NOMO-1 (cell line): ENCODE results near the gene SERPINA3.
"Not testable (repeated sequence)": the region's sequence is repeated elsewhere in the genome, so short reads cannot be mapped to it uniquely, and the experiment has no call there.

Experiments
- DNase-seq, 2 experiments: peaks; one replicate each; lab custom pipeline; 2025; ENCODE audit not compliant: unreplicated experiment in 2 of 2; lab: John Stamatoyannopoulos, UW

The SERPINA3 gene

DNA sequence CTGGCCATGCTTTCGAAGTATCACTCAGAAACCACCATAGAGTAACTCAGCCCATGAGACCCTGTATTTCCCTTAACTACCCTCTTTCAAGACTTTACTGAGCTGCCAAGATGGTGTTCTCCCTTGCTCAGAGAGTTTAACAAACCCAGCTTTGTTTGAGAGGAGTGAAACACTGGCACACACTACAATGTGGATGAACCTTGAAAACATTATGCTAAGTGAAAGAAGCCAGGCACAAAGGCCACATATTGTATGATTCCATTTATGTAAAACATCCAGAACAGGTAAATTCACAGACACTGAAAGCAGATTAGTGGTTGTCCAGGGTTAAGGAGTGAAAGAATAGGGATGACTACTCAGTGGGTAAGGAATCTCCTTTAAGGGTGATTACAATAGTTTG is 18.9 kb downstream of the SERPINA3 start:
- DNase-seq = no peak

GRCh38 chr14:94631536-94632304 is 19.5 kb downstream of the SERPINA3 start:
- DNase-seq = no peak

- DNase-seq = no peak
Measured at GRCh38 chr14:94632305-94632590, 20.1 kb downstream of the SERPINA3 start.

DNA sequence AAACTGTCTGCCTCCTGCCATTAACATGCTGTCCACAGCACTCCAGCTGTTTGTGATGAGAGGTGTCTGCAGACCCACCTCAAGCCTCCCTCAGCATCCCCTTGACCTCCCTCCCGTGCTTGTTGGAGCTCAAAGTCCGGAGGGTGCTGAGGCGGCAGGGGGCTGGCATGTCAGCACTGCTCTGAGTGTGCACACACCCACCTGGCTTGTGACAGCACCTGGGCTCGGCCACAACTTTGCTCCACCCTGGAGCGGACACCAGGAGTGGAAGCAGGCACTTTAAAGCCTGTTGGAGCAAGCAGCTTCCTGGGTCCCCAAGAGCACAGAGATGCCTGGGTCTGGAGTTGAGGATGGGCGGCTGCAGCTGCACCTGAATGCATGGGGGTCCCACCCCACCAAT is 20.9 kb downstream of the SERPINA3 start:
- no peak for DNase-seq

GRCh38 chr14:94635154-94635553 is 23.0 kb downstream of the SERPINA3 start:
- no peak for DNase-seq

GRCh38 chr14:94636744-94637412 is 24.7 kb downstream of the SERPINA3 start:
- DNase-seq = no peak

DNA sequence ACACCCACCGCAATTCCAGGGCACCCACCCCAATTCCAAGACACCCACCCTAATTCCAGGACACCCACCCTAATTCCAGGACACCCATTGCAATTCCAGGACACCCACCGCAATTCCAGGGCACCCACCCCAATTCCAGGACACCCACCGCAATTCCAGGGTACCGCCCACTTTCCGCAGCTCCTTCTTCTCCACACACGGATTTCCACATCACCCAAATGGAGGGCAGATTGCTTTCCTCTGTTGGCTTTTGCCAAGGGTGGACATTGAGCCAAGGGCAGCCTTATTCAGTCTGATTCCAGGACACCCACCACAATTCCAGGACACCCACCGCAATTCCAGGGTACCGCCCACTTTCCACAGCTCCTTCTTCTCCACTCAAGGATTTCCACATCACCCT is 25.6 kb downstream of the SERPINA3 start:
- not testable (repeated sequence) for DNase-seq

- DNase-seq = no peak
Measured at GRCh38 chr14:94638339-94638738, 26.1 kb downstream of the SERPINA3 start.

- DNase-seq = no peak
Measured at GRCh38 chr14:94638961-94639817, 27.0 kb downstream of the SERPINA3 start.

DNA sequence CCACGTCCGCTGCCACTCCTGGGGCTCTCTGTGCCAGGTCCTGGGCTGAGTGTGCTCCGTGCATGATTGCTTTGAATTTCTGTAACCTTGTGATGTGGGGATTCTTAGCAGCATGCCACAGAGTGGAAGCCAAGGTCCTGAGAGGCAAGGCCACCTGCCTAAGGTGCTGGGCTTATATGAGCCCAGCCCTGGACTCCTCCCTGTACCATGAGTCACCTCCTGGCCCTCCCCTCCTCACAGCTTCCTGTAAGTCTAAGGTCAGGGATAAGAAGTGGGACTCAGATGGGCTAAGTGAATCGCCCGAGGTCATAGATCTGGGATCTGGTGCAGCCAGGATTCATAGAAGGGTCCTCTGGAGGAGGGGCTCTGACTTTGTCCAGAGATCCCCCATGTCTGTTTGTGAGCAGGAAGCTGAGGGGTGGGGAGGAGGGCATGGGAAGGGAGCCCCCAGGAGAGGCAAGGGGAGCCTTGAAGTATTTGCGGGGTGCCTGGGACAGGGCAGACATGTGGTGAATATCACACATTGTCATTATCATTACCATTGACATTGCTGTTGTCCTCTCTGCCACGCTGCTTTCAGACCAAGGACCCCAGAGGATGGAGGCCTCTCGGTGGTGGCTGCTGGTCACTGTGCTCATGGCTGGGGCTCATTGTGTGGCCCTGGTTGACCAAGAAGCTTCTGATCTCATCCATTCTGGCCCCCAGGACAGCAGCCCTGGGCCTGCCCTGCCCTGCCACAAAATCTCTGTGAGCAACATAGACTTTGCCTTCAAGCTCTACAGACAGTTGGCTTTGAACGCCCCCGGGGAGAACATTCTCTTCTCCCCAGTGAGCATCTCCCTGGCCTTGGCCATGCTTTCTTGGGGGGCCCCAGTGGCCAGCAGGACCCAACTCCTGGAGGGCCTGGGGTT is 28.8 kb downstream of the SERPINA3 start:
- DNase-seq = no peak

DNA sequence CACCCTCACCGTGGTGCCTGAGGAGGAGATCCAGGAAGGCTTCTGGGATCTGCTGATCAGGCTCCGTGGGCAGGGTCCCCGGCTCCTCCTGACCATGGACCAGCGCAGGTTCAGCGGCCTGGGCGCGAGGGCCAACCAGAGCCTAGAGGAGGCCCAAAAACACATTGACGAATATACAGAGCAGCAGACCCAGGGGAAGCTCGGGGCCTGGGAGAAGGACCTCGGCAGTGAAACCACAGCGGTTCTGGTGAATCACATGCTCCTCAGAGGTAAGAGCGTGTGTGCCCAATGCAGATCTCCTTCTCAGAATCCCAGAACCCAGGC is 29.4 kb downstream of the SERPINA3 start:
- DNase-seq = no peak

DNA sequence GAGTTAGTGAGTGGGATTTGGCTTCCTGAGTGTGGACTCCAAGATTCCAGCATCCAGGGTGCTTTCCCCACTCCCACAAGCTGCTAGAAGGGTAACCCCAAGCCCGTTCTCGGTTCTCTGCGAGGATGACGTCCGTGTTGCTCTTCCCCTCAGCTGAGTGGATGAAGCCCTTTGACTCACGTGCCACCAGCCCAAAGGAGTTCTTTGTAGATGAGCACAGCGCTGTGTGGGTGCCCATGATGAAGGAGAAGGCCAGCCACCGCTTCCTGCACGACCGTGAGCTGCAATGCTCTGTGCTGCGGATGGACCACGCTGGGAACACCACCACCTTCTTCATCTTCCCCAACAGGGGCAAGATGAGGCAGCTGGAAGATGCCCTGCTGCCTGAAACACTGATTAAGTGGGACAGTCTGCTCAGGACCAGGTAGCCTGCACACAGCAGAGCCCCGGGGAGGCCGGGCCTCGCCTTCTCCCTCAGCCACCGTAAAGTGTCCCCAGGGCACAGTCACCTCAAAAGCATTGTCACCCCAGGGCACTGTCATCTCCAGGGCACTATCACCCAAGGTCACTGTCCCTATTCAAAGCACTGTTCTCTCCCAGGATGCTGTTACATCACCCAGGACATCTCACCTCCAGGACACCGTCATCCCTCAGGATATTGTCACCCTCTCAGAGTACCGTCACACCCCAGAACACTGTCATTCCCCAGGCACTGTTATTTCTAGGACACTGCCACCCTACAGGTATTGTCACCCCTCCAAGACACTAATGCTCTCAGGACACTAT is 31.3 kb downstream of the SERPINA3 start:
- no peak for DNase-seq

DNA sequence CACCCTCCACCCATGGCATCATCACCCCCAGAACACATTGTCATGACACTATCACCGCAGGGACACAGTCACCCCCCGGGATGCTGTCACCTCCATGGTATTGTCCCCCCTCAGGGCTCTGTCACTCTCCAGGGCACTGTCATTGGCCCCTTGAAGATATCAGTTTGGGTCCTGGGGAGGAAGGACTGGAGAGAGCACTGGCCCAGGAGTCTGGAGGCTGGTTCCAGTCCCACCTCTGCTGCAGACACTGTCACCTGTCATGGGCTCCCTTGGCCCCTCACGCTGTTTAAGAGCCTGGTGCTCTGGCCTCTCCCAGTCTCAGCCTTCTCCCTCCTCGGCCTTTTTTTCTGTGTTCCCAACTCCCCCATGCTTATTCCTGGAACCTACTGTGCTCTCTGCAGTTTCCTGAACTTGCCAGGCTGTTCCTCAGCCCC is 31.9 kb downstream of the SERPINA3 start:
- DNase-seq = no peak

DNA sequence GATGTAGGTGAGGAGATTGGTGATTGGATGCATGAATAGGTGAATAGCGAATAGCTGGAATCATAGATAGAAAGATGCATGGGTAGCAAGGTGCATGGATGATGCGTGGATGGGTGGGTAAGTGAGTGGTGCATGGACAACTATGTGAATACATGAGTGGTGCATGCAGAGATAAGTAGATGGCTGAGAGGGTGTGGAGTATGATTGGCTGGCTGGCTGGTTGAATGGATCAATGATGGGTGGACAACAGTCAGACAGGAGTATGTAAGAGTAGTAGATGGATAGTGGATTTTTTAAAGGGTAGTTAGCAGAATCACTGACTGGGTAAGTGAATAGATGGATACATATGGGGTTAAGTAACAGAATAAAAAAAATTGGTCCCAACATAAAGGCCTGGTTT is 33.9 kb downstream of the SERPINA3 start:
- DNase-seq = no peak

DNA sequence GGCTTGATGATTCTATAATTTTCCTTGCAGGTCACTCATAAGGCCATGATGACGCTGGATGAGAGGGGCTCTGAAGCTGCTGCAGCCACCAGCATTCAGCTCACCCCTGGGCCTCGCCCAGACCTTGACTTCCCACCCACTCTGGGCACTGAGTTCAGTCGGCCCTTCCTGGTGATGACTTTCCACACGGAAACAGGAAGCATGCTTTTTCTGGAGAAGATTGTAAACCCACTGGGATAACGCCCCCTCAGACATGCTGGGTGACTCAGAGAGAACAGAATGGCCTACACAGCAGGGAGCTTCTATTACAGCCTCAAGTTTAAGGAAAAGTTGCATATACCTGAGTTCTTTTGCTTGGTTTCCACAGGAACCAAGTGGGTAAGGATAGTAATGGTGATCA is 34.3 kb downstream of the SERPINA3 start:
- DNase-seq = no peak

DNA sequence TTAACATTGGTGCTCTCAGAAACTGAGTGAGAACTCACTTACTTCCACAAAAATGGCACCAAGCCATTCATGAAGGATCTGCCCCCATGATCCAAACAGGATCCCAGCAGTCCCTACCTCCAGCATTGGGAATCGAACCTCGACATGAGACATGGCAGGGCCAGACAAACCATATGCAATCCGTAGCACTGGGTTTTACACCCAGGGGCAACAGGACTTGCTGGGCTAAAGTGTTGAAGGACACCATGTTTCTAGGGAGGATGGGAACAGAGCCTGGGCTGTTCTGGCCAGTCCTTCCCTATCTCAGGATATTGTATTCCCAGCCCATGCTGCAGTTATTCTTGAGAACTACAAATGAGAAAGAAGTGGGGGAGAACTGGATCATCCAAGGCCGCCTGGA is 36.6 kb downstream of the SERPINA3 start:
- DNase-seq = no peak

DNA sequence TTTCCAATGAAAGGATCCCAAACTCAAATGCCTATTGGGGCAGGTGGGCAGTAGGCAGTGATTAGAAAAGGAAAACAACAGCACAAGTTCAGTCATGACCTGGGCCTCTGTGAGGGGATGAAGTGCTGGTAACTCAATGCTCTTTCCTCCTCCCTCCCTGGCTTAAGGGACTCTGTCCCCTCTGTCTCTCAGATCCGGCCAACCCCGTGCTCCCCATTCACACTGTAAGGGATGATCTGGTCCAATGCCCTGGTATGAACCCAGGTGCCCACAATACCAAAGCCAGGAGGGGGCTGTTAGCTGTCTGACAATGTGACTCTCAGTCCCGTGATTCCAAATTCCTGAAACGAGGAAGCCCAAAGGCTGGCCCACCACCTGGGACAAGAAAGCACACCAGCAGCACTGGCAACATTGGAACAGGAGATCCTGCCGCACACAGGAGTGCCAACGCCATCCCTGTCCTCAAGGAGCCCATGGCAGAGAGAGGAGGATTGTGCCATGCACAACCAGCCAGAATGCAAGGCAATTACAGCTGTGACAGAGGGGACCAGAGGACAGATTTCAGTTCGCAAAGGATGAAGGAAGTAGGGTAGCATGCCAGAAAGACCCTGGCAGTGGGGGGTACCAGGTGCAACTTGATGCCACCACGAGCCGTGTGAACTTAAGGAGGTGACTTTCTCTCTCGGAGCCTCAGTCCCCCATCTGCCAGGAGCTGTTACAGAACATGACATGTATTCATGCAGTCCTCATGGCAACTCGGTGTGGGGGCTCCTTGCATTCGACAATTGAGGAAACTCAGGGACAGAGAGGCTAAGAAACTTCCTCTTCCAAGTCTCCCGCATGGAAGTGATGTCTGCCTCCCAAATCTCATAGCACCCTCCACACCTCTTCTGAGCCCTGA is 37.6 kb downstream of the SERPINA3 start:
- DNase-seq = no peak

DNA sequence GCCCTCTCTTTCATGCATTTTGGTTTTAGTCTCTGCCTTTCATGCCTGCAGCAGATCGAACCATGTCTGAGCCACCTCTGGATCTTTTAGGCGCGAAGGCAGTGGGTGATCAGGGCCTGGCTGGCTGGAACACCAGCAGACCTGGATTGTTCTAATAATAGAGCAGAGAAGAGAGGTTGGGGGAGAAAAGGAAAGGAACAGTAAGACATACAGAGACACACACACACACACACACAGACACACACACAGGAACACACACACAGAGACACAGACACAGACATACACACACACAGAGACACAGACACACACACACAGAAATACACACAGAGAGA is 38.2 kb downstream of the SERPINA3 start:
- no peak for DNase-seq
